ENCODE results near the gene NRDC.

DNA sequence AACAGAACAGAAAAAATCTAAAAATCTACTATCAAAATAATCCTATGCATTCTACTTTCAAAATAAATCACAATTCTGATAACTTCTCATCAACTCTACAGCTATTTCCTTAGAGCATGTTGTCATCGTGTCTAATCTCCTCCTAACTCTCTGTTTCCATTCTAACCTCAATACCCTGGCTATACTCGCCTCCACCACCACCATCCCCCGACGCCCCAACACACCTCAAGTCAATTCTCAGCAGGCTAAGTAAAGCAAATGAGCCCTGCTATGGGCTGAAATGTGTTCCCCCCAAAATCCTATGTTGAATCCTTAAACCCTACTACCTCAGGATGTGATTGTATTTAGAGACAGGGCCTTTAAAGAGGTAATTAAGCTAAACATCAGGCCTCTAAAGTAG lies 34.6 kb downstream of the NRDC start:
- TF ChIP-seq, protein P1, sequence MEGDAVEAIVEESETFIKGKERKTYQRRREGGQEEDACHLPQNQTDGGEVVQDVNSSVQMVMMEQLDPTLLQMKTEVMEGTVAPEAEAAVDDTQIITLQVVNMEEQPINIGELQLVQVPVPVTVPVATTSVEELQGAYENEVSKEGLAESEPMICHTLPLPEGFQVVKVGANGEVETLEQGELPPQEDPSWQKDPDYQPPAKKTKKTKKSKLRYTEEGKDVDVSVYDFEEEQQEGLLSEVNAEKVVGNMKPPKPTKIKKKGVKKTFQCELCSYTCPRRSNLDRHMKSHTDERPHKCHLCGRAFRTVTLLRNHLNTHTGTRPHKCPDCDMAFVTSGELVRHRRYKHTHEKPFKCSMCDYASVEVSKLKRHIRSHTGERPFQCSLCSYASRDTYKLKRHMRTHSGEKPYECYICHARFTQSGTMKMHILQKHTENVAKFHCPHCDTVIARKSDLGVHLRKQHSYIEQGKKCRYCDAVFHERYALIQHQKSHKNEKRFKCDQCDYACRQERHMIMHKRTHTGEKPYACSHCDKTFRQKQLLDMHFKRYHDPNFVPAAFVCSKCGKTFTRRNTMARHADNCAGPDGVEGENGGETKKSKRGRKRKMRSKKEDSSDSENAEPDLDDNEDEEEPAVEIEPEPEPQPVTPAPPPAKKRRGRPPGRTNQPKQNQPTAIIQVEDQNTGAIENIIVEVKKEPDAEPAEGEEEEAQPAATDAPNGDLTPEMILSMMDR (IDR thresholded peaks at IDR 0.05), result no peak
- TF ChIP-seq EZH2phosphoT487 (IDR thresholded peaks at IDR 0.05) (no peak), EZH2 (IDR thresholded peaks at IDR 0.05) (no peak)
